ENCODE data around the gene AKT1. TPM values are rescaled to one million over a fixed set of nuclear protein-coding genes. Genes with fewer than 3 reads are reported as not detected.

AKT1 gene
- total RNA-seq, 1 donor from 2014 or later: 155 TPM

- H3K4me1 Mint-ChIP-seq (ENCODE audit: low read depth, unreplicated experiment): peaks cover 2% of the 10 kb centered on the region
- Histone ChIP-seq H3K36me3 (ENCODE audit: insufficient read depth, low read length) (no peaks in the 10 kb centered on the region), H3K4me2 (ENCODE audit: low read length) (no peak overlapping the region), H3K79me2 (ENCODE audit: insufficient read depth, low read length) (no peaks in the 10 kb centered on the region), H3K27me3 (ENCODE audit: insufficient read depth, low read length) (no peaks in the 10 kb centered on the region), H4K20me1 (ENCODE audit: insufficient read depth, low read length) (no peaks in the 10 kb centered on the region), H3K9ac (ENCODE audit: low read length) (no peak overlapping the region), H3K9me3 (ENCODE audit: insufficient read depth, low read depth, low read length) (peaks cover 6% of the 10 kb centered on the region), H3K4me1 (ENCODE audit: insufficient read depth, low read length) (peaks cover 18% of the 10 kb centered on the region), H3K27ac (ENCODE audit: low read depth, low read length) (no peak overlapping the region), H2AFZ (ENCODE audit: low read depth, low read length) (no peak overlapping the region), H3K4me3 (ENCODE audit: insufficient read depth, low read depth, low read length) (no peak overlapping the region)
- no peak overlapping the region for H3K4me3 Mint-ChIP-seq (ENCODE audit: unreplicated experiment)
- FAIRE-seq (no peak), DNase-seq (ENCODE audit: low read depth) (no peak)
- peaks cover 6% of the 10 kb centered on the region for H3K27me3 Mint-ChIP-seq (ENCODE audit: low read depth, unreplicated experiment)
- no peak overlapping the region for H3K27ac Mint-ChIP-seq (ENCODE audit: unreplicated experiment)
- peaks cover 3% of the 10 kb centered on the region for H3K9me3 Mint-ChIP-seq (ENCODE audit: unreplicated experiment)
- no peak for TF ChIP-seq EZH2 (IDR thresholded peaks at IDR 0.05; ENCODE audit: insufficient read depth, low read length)
- TF ChIP-seq CTCF (IDR thresholded peaks at IDR 0.05; ENCODE audit: insufficient read depth, low read depth, low read length): no peak
- H3K36me3 Mint-ChIP-seq (ENCODE audit: low read depth, unreplicated experiment): peaks cover 4% of the 10 kb centered on the region
These were observed 27.5 kb upstream of the AKT1 start for GRCh38 chr14:104822821-104823615.

- Mint-ChIP-seq H3K9me3 (ENCODE audit: unreplicated experiment) (peaks cover 3% of the 10 kb centered on the region), H3K36me3 (ENCODE audit: low read depth, unreplicated experiment) (peaks cover 4% of the 10 kb centered on the region), H3K4me1 (ENCODE audit: low read depth, unreplicated experiment) (peaks cover 2% of the 10 kb centered on the region), H3K27me3 (ENCODE audit: low read depth, unreplicated experiment) (peaks cover 6% of the 10 kb centered on the region), H3K27ac (ENCODE audit: unreplicated experiment) (no peak overlapping the region), H3K4me3 (ENCODE audit: unreplicated experiment) (no peak overlapping the region)
- Histone ChIP-seq H3K9ac (ENCODE audit: low read length) (no peak overlapping the region), H3K4me1 (ENCODE audit: insufficient read depth, low read length) (peaks cover 14% of the 10 kb centered on the region), H2AFZ (ENCODE audit: low read depth, low read length) (no peak overlapping the region), H3K79me2 (ENCODE audit: insufficient read depth, low read length) (no peaks in the 10 kb centered on the region), H3K27ac (ENCODE audit: low read depth, low read length) (no peak overlapping the region), H3K36me3 (ENCODE audit: insufficient read depth, low read length) (no peaks in the 10 kb centered on the region), H4K20me1 (ENCODE audit: insufficient read depth, low read length) (no peaks in the 10 kb centered on the region), H3K27me3 (ENCODE audit: insufficient read depth, low read length) (no peaks in the 10 kb centered on the region), H3K4me3 (ENCODE audit: insufficient read depth, low read depth, low read length) (no peak overlapping the region), H3K9me3 (ENCODE audit: insufficient read depth, low read depth, low read length) (peaks cover 8% of the 10 kb centered on the region), H3K4me2 (ENCODE audit: low read length) (no peak overlapping the region)
- no peak for TF ChIP-seq EZH2 (IDR thresholded peaks at IDR 0.05; ENCODE audit: insufficient read depth, low read length)
- no peak for TF ChIP-seq CTCF (IDR thresholded peaks at IDR 0.05; ENCODE audit: insufficient read depth, low read depth, low read length)
- FAIRE-seq (no peak), DNase-seq (ENCODE audit: low read depth) (no peak)
These were observed 26.5 kb upstream of the AKT1 start for GRCh38 chr14:104821971-104822608.
